GM10248 (cell line): ENCODE data around the gene CHD1.

Experiments used
- CTCF ChIA-PET: fragments of 300-600 bp; sonication (Branson Sonifier 250); formaldehyde crosslinking; extraction: SDS; loops from one replicate; lab custom pipeline; 2021; ENCODE audit warnings: antibody characterized with exemption; lab: Yijun Ruan, JAX
- POLR2A ChIA-PET: fragments of 350-650 bp; sonication (Branson Sonifier 250); formaldehyde crosslinking; extraction: SDS; loops from one replicate; lab custom pipeline; 2020; ENCODE audit warnings: antibody characterized with exemption; lab: Yijun Ruan, JAX
- DNase-seq: peaks from one replicate; pipeline ENCODE4 v3.0.0; 2012; ENCODE audit errors: extremely low spot score
- CTCF ChIP-seq: IDR thresholded peaks from 2 replicates; pipeline ENCODE4 v1.5.1; 2012; ENCODE audit warnings: mild to moderate bottlenecking, low read depth; ENCODE audit errors: extremely low read depth, missing control alignments, control extremely low read depth

CHD1 gene

GRCh38 chr5:98816582-98817222 is 112.1 kb downstream of the CHD1 start:
- DNase-seq: no peak
- CTCF ChIA-PET: interaction anchor here (0.8 to 3.5 kb wide), 4 partner anchors 10 to 44 kb away, joined by 3 to 11 read pairs (median 4); no protein-coding TSS in a partner anchor
- POLR2A ChIA-PET: no interaction called here
- no peak for TF ChIP-seq CTCF

- no peak for DNase-seq
- no peak for TF ChIP-seq CTCF
- ChIA-PET CTCF (interaction anchor here (1.6 to 3.5 kb wide), 7 partner anchors 12 to 45 kb away, joined by 3 to 11 read pairs (median 5); partner anchors contain the start of gene RGMB), POLR2A (no interaction called here)
Observed at GRCh38 chr5:98813755-98814154, 115.1 kb downstream of the CHD1 start.

GRCh38 chr5:98810206-98810605 is 118.6 kb downstream of the CHD1 start:
- POLR2A ChIA-PET: no interaction called here
- DNase-seq: no peak
- no peak for TF ChIP-seq CTCF
- CTCF ChIA-PET: interaction anchor here (1.3 to 2.6 kb wide), 3 partner anchors 23 to 42 kb away, joined by 3 to 6 read pairs (median 4); no protein-coding TSS in a partner anchor

GRCh38 chr5:98807806-98808205 is 121.0 kb downstream of the CHD1 start:
- POLR2A ChIA-PET: no interaction called here
- CTCF ChIA-PET: interaction anchor here (1.0 kb wide), 1 partner anchor 12 kb away, joined by 3 read pairs; no protein-coding TSS in a partner anchor
- TF ChIP-seq CTCF: no peak
- no peak for DNase-seq

GRCh38 chr5:98805070-98805469 is 123.7 kb downstream of the CHD1 start:
- ChIA-PET POLR2A (no interaction called here), CTCF (interaction anchor here (1.9 kb wide), 1 partner anchor 9 kb away, joined by 5 read pairs; no protein-coding TSS in a partner anchor)
- no peak for TF ChIP-seq CTCF
- no peak for DNase-seq

- ChIA-PET CTCF (interaction anchor here (0.7 to 2.0 kb wide), 3 partner anchors 24 to 36 kb away, joined by 3 to 5 read pairs (median 3); no protein-coding TSS in a partner anchor), POLR2A (no interaction called here)
- no peak for TF ChIP-seq CTCF
- no peak for DNase-seq
Observed at GRCh38 chr5:98804066-98804465, 124.7 kb downstream of the CHD1 start.
